Fibroblast of lung (primary cell): Measurements from ENCODE around the gene TMEM233. TPM values are rescaled to one million over a fixed set of nuclear protein-coding genes. Genes with fewer than 3 reads are reported as not detected.

Source experiments
- DNase-seq, 2 donors: peaks; one replicate each; pipeline versions ENCODE4 v3.0.0 to v3.0.0-alpha.2; 2010; ENCODE audit warnings: low read depth in 2 of 2
- H2AFZ ChIP-seq: 2 replicates; pipeline ENCODE4 v1.5.1; 2012; ENCODE audit warnings: low read length, control low read depth, inconsistent platforms
- H3K27ac ChIP-seq: 2 replicates; pipeline ENCODE4 v1.5.1; 2011; ENCODE audit warnings: low read length, control low read depth; ENCODE audit not compliant: insufficient read depth
- H3K27me3 ChIP-seq: 2 replicates; pipeline ENCODE4 v1.5.1; 2011; ENCODE audit warnings: mild to moderate bottlenecking, low read length; ENCODE audit not compliant: control insufficient read depth, insufficient read depth
- H3K36me3 ChIP-seq: 2 replicates; pipeline ENCODE4 v1.5.1; 2011; ENCODE audit warnings: low read length; ENCODE audit not compliant: control insufficient read depth, insufficient read depth
- H3K4me1 ChIP-seq: 2 replicates; pipeline ENCODE4 v1.5.1; 2011; ENCODE audit warnings: low read length; ENCODE audit not compliant: control insufficient read depth, insufficient read depth; ENCODE audit errors: extremely low read depth
- H3K4me2 ChIP-seq: 2 replicates; pipeline ENCODE4 v1.5.1; 2011; ENCODE audit warnings: low read length, control low read depth; ENCODE audit not compliant: insufficient read depth; ENCODE audit errors: extremely low read depth
- H3K4me3 ChIP-seq, 4 experiments: fragments of 200-600 bp in 1 of 4; sonication (generic) in 1 of 4; replicated peaks in 1 of 4; 2 replicates each; pipeline ENCODE4 v1.5.1; 2011 to 2016; ENCODE audit warnings: low read length in 4 of 4, low read depth in 3 of 4, mild to moderate bottlenecking in 3 of 4, control low read depth in 2 of 4, inconsistent platforms in 1 of 4, mixed read lengths in 1 of 4; ENCODE audit not compliant: insufficient read depth in 1 of 4; ENCODE audit errors: control extremely low read depth in 1 of 4
- H3K79me2 ChIP-seq: 2 replicates; pipeline ENCODE4 v1.5.1; 2012; ENCODE audit warnings: mild to moderate bottlenecking, low read length, inconsistent platforms; ENCODE audit not compliant: control insufficient read depth, insufficient read depth
- H3K9ac ChIP-seq: 2 replicates; pipeline ENCODE4 v1.5.1; 2011; ENCODE audit warnings: mild to moderate bottlenecking, low read length, control low read depth; ENCODE audit not compliant: insufficient read depth
- H3K9me3 ChIP-seq: 2 replicates; pipeline ENCODE4 v1.5.1; 2012; ENCODE audit warnings: low read depth, low read length; ENCODE audit not compliant: control insufficient read depth, insufficient read depth
- H4K20me1 ChIP-seq: 2 replicates; pipeline ENCODE4 v1.5.1; 2011; ENCODE audit warnings: low read length; ENCODE audit not compliant: control insufficient read depth, insufficient read depth; ENCODE audit errors: extremely low read depth
- CTCF ChIP-seq, 2 donors: IDR thresholded peaks in 1 of 2; conservative IDR thresholded peaks in 1 of 2; 1 replicate in 1 of 2; 2 replicates in 1 of 2; pipeline ENCODE4 v1.5.1; 2011 to 2012; ENCODE audit warnings: low read length in 2 of 2, control low read depth in 1 of 2, inconsistent platforms in 1 of 2, low read depth in 1 of 2, mild to moderate bottlenecking in 1 of 2
- EZH2 ChIP-seq: IDR thresholded peaks from 2 replicates; pipeline ENCODE4 v1.5.1; 2012; ENCODE audit warnings: low read length, control low read depth, mild to moderate bottlenecking; ENCODE audit errors: missing control alignments
- polyA plus RNA-seq, 2 donors: library from polyadenylated mRNA; depleted of rRNA in 1 of 2; stranded (reverse) in 1 of 2; unstranded in 1 of 2; fragments of >200 nt; gene quantifications; 2 replicates each; pipeline ENCODE4 v1.2.1, GENCODE V29; 2011 to 2012; ENCODE audit warnings: missing spikeins in 1 of 2
- total RNA-seq: library from RNA; depleted of rRNA; stranded (reverse); fragments of >200 nt; gene quantifications from 2 replicates; pipeline ENCODE4 v1.2.1, GENCODE V29; 2014

The TMEM233 gene
- total and polyA plus RNA-seq, 2 donors (not counting 1 experiment from before 2014, with no cell fraction given), result under 0.01 TPM; not detected in 1

GRCh38 chr12:119665164-119665929 is 71.8 kb downstream of the TMEM233 start:
- no peak overlapping the region for H3K27ac ChIP-seq
- no peak overlapping the region for H3K4me3 ChIP-seq
- peaks cover 12% of the 10 kb centered on the region for H3K79me2 ChIP-seq
- H3K9ac ChIP-seq, result no peak overlapping the region
- no peak overlapping the region for H2AFZ ChIP-seq
- no peaks in the 10 kb centered on the region for H3K4me1 ChIP-seq
- TF ChIP-seq CTCF (conservative IDR thresholded peaks at IDR 0.05 in 1 of 2, IDR thresholded peaks at IDR 0.05 in 1 of 2; ENCODE audit: low read depth in 1 of 2, low read length in 2 of 2) (no peak), EZH2 (no peak)
- H3K36me3 ChIP-seq, result no peaks in the 10 kb centered on the region
- H3K9me3 ChIP-seq, result no peaks in the 10 kb centered on the region
- H3K27me3 ChIP-seq, result no peaks in the 10 kb centered on the region
- no peak overlapping the region for H3K4me2 ChIP-seq
- H4K20me1 ChIP-seq, result no peaks in the 10 kb centered on the region
- no peak for DNase-seq

GRCh38 chr12:119666226-119666795 is 72.7 kb downstream of the TMEM233 start:
- no peaks in the 10 kb centered on the region for H3K27me3 ChIP-seq
- H2AFZ ChIP-seq, result no peak overlapping the region
- DNase-seq, result no peak
- TF ChIP-seq EZH2 (no peak), CTCF (conservative IDR thresholded peaks at IDR 0.05 in 1 of 2, IDR thresholded peaks at IDR 0.05 in 1 of 2; ENCODE audit: low read depth in 1 of 2, low read length in 2 of 2) (no peak)
- H3K36me3 ChIP-seq, result no peaks in the 10 kb centered on the region
- no peak overlapping the region for H3K27ac ChIP-seq
- no peak overlapping the region for H3K4me2 ChIP-seq
- H4K20me1 ChIP-seq, result no peaks in the 10 kb centered on the region
- no peaks in the 10 kb centered on the region for H3K4me1 ChIP-seq
- no peaks in the 10 kb centered on the region for H3K9me3 ChIP-seq
- no peak overlapping the region for H3K9ac ChIP-seq
- H3K4me3 ChIP-seq, result no peak overlapping the region
- peaks cover 13% of the 10 kb centered on the region for H3K79me2 ChIP-seq

GRCh38 chr12:119666900-119667576 is 73.5 kb downstream of the TMEM233 start:
- DNase-seq, result no peak
- Histone ChIP-seq H4K20me1 (no peaks in the 10 kb centered on the region), H3K9ac (peak overlapping the region; percentile 20), H2AFZ (peak overlapping the region; percentile 84), H3K27ac (no peak overlapping the region), H3K4me1 (no peaks in the 10 kb centered on the region), H3K36me3 (no peaks in the 10 kb centered on the region), H3K9me3 (no peaks in the 10 kb centered on the region), H3K79me2 (peaks cover 15% of the 10 kb centered on the region), H3K4me3 (peak overlapping the region; percentile 49 to 100 (median 54)), H3K4me2 (peak overlapping the region; percentile 79), H3K27me3 (no peaks in the 10 kb centered on the region)
- no peak for TF ChIP-seq CTCF (conservative IDR thresholded peaks at IDR 0.05 in 1 of 2, IDR thresholded peaks at IDR 0.05 in 1 of 2; ENCODE audit: low read depth in 1 of 2, low read length in 2 of 2)
- TF ChIP-seq EZH2, result no peak
